Measurements from ENCODE around the gene CSF1R. TPM values are rescaled to one million over a fixed set of nuclear protein-coding genes. Genes with fewer than 3 reads are reported as not detected.
A peak's percentile ranks its signal among the peaks of the same experiment; 100 is the strongest.

The CSF1R gene
- total and polyA plus RNA-seq, 10 donors: 23.1 to 429 (median 291) TPM

- TF ChIP-seq POLR2AphosphoS5 (IDR thresholded peaks at IDR 0.05): no peak
- TF ChIP-seq, protein P1, sequence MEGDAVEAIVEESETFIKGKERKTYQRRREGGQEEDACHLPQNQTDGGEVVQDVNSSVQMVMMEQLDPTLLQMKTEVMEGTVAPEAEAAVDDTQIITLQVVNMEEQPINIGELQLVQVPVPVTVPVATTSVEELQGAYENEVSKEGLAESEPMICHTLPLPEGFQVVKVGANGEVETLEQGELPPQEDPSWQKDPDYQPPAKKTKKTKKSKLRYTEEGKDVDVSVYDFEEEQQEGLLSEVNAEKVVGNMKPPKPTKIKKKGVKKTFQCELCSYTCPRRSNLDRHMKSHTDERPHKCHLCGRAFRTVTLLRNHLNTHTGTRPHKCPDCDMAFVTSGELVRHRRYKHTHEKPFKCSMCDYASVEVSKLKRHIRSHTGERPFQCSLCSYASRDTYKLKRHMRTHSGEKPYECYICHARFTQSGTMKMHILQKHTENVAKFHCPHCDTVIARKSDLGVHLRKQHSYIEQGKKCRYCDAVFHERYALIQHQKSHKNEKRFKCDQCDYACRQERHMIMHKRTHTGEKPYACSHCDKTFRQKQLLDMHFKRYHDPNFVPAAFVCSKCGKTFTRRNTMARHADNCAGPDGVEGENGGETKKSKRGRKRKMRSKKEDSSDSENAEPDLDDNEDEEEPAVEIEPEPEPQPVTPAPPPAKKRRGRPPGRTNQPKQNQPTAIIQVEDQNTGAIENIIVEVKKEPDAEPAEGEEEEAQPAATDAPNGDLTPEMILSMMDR (IDR thresholded peaks at IDR 0.05 in 8 of 11, conservative IDR thresholded peaks at IDR 0.05 in 3 of 11): no peak
- no peak for TF ChIP-seq POLR2A (IDR thresholded peaks at IDR 0.05)
These were observed 44.2 kb upstream of the CSF1R start for GRCh38 chr5:150130493-150130922.

GRCh38 chr5:150129813-150130492 lies 43.6 kb upstream of the CSF1R start:
- Histone ChIP-seq H3K4me1 (peaks cover 0 to 50% (median 19%) of the 10 kb centered on the region in 6 donors), H3K36me3 (peaks cover 0 to 76% (median 0%) of the 10 kb centered on the region in 6 donors), H3K27ac (peak overlapping the region in 3 of 8 donors; percentile 11 to 33 (median 13)), H3K27me3 (replicated peaks in 1 of 7) (peaks cover 0 to 7% (median 0%) of the 10 kb centered on the region in 7 donors), H3K9me3 (no peaks in the 10 kb centered on the region), H3K4me3 (no peak overlapping the region)
- WGBS, 5 donors: 43 to 54% (median 48%) methylated on average over 22 to 25 of the region's 25 CpGs
- intact Hi-C loops (cut with DNase I; ENCODE audit: low total_unique reads): loop anchor here (10.0 kb wide), 1 partner anchor 85 kb away; no protein-coding TSS in a partner anchor
- DNase-seq: no peak
- TF ChIP-seq, protein P1 (IDR thresholded peaks at IDR 0.05 in 8 of 11, conservative IDR thresholded peaks at IDR 0.05 in 3 of 11): peak; percentile 68 to 91 (median 85)
- TF ChIP-seq POLR2AphosphoS5 (IDR thresholded peaks at IDR 0.05): peak in 2 of 3 donors; percentile 49 to 62
- no peak for TF ChIP-seq POLR2A (IDR thresholded peaks at IDR 0.05)

More at GRCh38 chr5:150130493-150130922, 44.2 kb upstream of the CSF1R start:
- no peaks in the 10 kb centered on the region for H3K9me3 ChIP-seq
- H3K27me3 ChIP-seq (replicated peaks in 1 of 7): peaks cover 0 to 12% (median 0%) of the 10 kb centered on the region in 7 donors
- peaks cover 0 to 72% (median 0%) of the 10 kb centered on the region in 6 donors for H3K36me3 ChIP-seq
- WGBS, 5 donors: 73 to 90% (median 82%) methylated on average over 8 of the region's 8 CpGs
- H3K4me1 ChIP-seq: peaks cover 0 to 51% (median 20%) of the 10 kb centered on the region in 6 donors
- no peak overlapping the region for H3K4me3 ChIP-seq
- H3K27ac ChIP-seq: peak overlapping the region in 3 of 8 donors; percentile 8 to 13 (median 11)
- intact Hi-C loops (cut with DNase I; ENCODE audit: low total_unique reads): loop anchor here (10.0 kb wide), 1 partner anchor 84 kb away; no protein-coding TSS in a partner anchor
- no peak for DNase-seq

- Histone ChIP-seq H3K9me3 (no peaks in the 10 kb centered on the region), H3K4me3 (no peak overlapping the region), H3K27me3 (replicated peaks in 1 of 7) (peaks cover 0 to 2% (median 0%) of the 10 kb centered on the region in 7 donors), H3K27ac (peak overlapping the region in 2 of 8 donors; percentile 12 to 33), H3K4me1 (peaks cover 0 to 47% (median 19%) of the 10 kb centered on the region in 6 donors), H3K36me3 (peaks cover 0 to 75% (median 0%) of the 10 kb centered on the region in 6 donors)
- TF ChIP-seq POLR2AphosphoS5 (IDR thresholded peaks at IDR 0.05) (no peak), POLR2A (IDR thresholded peaks at IDR 0.05) (no peak)
- TF ChIP-seq, protein P1 (IDR thresholded peaks at IDR 0.05 in 8 of 11, conservative IDR thresholded peaks at IDR 0.05 in 3 of 11): no peak
- DNase-seq: no peak
- intact Hi-C loops (cut with DNase I; ENCODE audit: low total_unique reads): no loop called here
- WGBS, 5 donors: 77 to 88% (median 82%) methylated on average over 5 to 8 of the region's 8 CpGs
These were observed 43.1 kb upstream of the CSF1R start for GRCh38 chr5:150129454-150129812.

DNA sequence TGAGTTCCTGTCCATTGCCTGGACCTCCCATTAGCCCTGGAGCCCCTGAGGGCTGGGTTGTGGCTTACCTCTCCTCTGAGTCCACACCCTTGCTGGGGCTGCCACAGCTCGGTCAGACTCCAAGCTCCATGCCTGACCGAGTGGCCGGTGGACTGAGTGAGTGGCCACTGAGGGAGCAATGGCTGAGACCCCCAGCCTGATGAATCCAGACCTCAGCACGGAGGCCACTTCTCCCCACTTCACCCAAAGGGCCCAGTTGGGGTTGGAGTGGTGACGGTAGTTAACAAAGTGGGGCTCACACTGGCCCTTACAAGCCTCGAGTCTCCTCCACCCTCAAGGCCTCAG lies 40.5 kb upstream of the CSF1R start:
- intact Hi-C loops (cut with DNase I; ENCODE audit: low total_unique reads): no loop called here
- 79 to 98% (median 88%) methylated on average over 6 of the region's 6 CpGs for WGBS, 5 donors
- H3K9me3 ChIP-seq: no peaks in the 10 kb centered on the region
- H3K27ac ChIP-seq: peak overlapping the region in 1 of 8 donors; percentile 8
- peaks cover 0 to 75% (median 0%) of the 10 kb centered on the region in 6 donors for H3K36me3 ChIP-seq
- H3K4me3 ChIP-seq: no peak overlapping the region
- TF ChIP-seq POLR2A (IDR thresholded peaks at IDR 0.05): no peak
- TF ChIP-seq, protein P1 (IDR thresholded peaks at IDR 0.05 in 8 of 11, conservative IDR thresholded peaks at IDR 0.05 in 3 of 11): no peak
- TF ChIP-seq POLR2AphosphoS5 (IDR thresholded peaks at IDR 0.05): no peak
- peaks cover 3 to 49% (median 15%) of the 10 kb centered on the region in 6 donors for H3K4me1 ChIP-seq
- H3K27me3 ChIP-seq (replicated peaks in 1 of 7): no peaks in the 10 kb centered on the region
- DNase-seq: no peak

All from spleen (tissue), 11 donors.